ENCODE measurements around the gene PPIE.

The PPIE gene

DNA sequence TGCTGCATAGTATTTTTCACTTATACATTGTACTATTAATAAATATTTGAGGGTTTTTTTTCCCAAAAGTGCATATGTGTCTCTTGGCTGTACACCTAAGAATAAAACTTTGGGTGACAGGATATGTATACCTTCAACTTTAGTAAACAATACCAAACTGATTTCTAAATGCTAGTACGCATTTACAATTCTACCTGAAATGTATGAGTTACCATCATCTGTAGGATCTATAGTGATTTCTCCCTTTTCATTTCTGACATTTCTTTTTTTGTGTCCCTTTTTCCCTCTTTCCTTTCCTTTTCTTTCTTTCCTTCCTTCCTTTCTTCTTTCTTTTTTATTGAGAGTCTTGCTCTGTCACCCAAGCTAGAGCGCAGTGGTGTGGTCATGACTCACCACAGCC is 66.7 kb downstream of the PPIE start:
- DNase-seq (ENCODE audit: low read depth in 2 of 2): no peak

DNA sequence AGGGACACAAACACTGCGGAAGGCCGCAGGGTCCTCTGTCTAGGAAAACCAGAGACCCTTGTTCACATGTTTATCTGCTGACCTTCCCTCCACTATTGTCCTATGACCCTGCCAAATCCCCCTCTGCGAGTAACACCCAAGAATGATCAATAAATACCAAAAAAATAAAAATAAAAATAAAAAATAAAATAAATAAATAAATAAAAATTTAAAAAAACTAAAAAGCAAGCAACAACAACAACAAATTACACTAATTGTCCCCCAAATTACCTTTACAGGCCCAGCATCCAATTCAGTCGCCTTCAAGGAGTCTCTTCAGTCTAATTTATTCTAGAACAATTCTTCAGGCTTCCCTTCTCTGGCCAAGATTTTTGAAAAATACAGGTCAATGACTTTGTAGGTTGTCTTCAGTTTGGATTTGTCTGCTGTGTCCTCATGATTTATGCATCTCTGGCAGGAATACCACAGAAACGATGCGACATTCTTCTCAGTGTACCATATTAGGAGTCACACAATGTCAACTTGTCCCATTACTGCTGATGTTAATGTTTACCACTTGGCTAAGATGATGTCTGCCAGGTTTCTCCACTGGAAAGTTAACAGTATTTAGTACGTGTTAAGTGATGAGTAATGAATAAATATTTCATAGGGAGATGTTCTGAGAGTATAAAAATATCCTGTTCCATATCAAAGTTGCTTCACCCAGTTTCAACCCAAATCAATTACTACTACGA is 70.3 kb downstream of the PPIE start:
- DNase-seq (ENCODE audit: low read depth in 2 of 2): no peak

DNA sequence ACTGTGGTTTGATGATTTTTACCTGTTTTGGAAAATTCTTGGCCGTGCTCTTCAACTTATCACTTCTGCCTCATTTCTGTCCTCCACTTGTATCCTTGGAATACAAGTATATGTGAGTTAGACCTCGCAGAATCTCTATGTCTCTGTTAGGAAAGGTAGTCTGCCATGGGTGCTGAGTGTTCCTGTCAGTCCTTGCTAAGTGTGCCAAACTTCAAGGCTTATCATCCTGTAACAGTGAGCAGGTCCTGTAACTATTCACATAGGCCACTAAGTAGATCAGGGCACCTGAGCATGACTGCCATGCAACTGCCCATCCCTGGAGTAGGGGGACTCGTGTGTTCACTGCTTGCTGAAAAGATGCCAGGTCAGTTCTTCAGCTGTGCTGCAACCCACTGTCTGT is 74.2 kb downstream of the PPIE start:
- no peak for DNase-seq (ENCODE audit: low read depth in 2 of 2)
